Activated CD4-positive, alpha-beta T cell treated with anti-CD3 and anti-CD28 coated beads, Interleukin-2, amount 50 U/mL, for 48 hours (primary cell): ENCODE results near the gene PLAC9.
"Not testable (repeated sequence)": the region's sequence is repeated elsewhere in the genome, so short reads cannot be mapped to it uniquely, and the experiment has no call there.

ENCODE experiments used
- DNase-seq, 2 experiments: peaks; one replicate each; pipeline ENCODE4 v3.0.0-alpha.2; 2020

The PLAC9 gene, protein sequence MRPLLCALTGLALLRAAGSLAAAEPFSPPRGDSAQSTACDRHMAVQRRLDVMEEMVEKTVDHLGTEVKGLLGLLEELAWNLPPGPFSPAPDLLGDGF

DNA sequence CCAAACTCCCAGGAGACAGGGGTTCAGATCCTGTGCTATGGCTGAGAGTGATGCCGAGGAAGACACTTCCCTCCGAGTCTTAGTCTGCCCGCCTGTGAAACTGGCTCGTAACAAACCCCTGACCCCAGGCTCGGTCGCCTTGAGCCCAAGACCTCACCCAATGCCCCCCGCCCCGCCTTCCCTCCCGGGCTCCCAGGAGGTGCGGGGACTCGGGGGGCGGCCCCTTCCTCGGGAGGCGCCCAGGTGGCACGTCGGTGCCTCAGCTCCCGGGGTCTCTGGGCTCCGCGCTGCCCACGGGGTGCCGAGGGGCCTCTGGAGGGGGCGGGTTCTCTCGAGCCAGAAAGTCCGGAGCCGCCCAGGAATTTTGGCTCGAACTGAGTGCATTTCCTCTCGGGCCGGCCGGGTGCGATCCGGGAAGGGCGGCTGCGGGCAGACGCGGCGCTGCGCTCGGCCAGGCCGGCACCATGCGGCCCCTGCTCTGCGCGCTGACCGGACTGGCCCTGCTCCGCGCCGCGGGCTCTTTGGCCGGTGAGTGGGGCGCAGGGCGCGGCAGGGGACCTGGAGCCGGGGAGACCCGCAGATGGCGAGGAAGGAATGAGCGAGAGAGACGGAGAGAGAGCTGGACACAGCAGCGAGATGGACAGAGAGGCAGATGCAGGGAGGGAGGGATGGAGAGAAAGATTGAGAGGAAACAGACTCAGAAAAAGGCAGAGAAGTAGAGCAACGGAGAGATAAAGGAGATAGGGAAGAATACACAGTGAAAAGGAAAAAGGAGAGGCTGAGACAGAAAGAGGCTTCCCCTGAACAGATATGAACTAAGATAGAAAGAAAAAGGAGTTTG is at the start of gene PLAC9:
TSS of gene PLAC9 (plus strand) at position 432 of the 841 bp plus-strand sequence. CDS start at position 465, 33 bp downstream.
- no peak for DNase-seq

DNA sequence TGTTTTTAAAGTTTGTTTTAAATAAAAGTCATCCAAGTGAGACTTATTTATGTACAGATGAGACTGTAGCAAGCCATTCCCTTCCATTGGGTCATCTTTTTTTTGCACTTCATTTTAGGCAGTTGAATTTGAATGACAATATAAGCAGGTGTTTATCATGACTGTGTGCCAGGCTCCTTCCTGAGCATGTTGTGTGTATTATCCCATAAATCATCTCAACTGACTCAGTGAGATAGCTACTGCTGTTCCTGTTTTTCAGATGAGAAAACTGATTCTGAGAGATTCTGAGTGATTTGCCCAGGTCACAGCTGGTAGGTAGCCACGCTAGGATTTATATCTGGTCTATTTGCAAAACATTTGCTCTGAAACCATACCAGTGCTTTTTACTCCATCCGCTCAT is 42.4 kb upstream of the PLAC9 start:
- DNase-seq, result no peak

DNA sequence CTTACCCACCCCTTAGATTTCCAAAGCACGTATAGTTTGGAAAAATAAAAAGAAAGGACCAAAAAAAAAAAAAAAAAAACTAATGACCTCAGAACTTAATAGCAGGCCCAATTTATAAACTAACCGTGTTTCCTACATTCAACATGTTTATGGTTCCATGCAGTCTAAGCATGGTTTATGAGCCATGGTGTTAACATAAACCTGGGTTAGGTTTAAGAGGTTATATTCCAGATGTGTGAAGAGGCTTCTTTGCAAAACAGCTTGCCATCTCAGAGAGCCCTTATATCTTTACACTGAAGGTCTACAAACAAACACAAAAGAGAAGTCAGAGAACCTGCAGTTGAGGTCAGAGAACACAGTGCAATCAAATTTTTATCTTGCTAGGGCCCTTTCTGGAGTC is 38.3 kb upstream of the PLAC9 start:
- no peak for DNase-seq

DNA sequence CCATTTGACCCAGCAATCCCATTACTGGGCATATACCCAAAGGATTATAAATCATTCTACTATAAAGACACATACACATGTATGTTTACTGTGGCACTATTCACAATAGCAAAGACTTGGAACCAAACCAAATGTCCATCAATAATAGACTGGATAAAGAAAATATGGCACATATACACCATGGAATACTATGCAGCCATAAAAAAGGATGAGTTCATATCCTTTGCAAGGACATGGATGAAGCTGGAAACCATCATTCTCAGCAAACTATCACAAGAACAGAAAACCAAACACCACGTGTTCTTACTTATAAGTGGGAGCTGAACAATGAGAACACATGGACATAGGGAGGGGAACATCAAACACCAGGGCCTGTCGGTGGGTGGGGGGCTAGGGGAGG is 34.3 kb upstream of the PLAC9 start:
- not testable (repeated sequence) for DNase-seq

DNA sequence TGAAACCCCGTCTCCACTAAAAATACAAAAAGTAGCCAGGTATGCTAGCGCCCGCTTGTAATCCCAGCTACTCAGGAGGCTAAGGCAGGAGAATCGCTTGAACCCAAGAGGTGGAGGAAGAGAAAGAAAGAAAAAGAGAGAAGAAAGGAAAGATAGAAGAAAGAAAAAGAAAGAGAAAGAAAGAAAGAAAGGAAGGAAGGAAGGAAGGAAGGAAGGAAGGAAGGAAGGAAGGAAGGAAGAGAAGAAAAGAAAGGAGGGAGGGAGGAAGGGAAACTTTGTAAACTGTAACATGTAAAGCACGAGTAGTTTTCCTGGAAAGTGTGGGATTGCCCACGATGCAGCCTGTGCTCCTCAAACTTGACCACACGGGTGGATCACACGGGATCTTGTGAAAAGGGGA is 33.2 kb upstream of the PLAC9 start:
- not testable (repeated sequence) for DNase-seq

DNA sequence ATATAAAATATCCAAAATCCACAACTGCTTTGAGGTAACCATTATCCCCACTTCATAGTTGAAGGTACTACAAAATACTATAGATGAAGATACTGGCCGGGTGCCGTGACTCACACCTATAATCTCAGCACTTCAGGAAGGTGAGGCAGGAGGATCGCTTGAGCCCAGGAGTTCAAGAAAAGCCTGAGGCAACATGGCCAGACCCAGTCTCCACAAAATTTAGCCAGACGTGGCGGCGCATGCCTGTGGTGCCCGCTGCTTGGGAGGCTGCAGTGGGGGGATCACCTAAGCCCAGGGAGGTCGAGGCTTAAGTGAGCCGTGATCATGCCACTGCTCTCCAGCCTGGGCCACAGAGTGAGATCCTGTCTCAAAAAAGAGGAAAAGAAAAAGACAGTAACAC is 32.4 kb upstream of the PLAC9 start:
- DNase-seq, result no peak

DNA sequence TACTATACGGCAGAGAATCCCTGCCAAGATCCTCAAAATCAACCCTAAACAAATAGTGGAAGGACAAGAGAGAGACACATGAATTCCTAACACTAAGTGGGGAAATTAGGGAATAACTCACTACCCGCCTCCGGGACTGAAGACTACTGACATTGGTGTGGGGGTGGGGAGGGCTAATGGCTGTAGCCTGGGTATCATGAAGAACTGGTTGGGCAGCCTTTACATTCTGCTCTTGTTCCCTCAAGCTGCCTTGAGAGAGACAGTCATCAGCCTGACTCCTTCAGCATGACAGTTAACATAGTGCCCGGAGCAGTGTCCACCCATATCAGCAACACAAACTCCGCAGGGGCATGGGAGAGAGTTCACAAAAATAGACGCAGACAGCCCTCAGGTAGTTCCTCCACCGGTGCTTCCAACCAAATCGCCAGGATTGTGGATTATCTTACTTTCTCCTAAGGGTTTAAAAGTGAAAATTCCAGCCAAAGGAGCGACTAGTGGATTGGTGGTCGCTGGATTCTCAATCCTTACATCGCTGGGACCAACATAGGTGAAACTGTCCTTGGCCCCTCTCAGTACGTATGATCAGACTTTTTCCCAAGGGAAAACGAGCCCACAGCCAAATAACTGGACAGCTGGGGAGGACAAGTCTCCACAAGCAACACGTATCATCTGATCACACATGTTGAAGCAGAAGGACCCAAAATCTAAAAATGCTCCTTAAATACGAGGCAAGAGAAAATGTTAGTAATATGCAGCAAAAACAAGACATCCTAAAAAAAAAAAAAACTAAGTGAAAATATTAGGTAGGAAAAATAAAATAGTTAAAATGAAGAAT is 31.5 kb upstream of the PLAC9 start:
- no peak for DNase-seq

DNA sequence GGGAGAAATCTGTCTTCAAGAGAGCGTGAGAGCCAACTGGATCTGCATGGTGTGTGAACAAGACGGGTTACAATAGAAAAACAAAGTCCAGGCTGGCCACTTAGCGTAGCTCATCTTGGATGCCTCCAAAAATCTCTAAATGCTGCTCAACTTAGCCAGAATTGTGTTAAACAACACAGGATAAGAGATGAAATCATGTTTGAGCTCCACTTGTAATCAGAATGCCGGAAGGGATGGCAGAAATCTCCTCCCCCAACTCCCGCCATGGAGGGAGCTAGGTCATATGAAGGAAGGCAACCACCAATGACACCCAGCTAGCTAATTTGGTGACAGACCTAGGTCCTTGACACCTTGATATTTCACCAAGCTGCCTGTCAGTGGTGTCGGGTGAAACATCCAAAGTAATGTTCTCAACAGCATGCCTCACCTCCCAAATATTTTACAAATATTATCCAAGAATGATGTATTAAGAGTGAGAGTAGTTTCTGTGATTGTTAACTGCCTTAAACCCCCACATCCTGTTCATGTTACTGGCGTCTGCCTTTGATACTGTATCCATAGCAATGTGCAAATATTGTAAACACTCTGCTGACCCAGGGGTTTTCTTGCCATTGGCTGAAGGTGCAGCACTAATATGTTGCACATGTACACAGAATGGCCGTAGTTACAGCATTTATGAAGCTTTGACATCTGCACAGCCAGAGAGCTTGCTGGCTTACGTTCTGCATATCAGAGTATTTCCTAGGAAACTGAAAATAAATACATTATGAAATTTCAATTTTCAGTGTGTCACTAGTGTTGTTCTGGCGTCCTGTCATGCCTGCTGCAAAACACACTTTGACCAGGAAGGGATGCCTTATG is 28.2 kb upstream of the PLAC9 start:
- DNase-seq, result no peak

DNA sequence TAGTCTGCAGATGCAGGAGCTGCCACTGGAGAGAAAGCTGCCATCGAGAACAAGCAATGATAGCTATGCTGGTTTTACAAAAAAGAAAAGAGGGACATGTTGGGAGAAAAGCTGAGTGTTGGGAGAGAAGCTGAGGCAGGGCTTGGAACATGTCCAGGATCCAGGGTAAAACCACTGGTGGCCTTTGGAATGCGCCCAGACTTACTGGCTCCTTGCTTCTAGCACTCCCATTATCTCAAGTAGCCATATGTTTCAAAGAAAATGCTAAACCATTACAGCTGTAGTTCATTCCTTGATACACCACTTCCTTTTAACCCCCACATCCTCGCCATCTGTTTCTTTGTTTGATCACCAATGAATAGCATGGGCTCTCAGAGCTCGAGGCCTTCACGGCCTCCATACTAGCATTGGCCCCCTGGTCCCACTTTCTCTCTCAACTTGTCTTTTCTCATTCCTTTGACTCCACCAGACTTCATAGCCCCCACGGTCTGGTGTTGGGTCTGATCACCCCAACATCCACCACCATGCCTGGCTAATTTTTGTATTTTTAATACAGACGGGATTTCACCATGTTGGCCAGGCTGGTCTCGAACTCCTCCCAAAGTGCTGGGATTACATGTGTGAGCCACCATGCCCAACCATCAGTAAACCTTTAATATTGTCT is 23.8 kb upstream of the PLAC9 start:
- no peak for DNase-seq

DNA sequence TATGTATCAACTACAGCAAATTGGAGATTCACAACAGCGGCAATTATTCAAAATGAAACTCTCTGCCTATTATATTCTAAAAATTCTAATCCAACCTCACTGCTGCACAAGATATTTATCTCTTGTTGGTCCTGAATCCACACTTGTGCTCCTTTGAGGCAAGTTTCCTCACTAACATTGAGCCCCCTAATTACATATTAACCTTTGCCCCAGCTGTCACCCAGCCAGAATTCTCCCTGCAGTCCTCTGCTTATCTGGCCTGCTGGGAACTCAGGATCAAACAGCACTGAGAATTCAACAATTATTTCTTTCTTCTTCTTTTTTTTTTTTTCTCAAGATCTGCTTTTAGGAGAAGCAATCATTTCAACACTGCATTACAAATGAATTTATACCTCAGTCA is 21.5 kb upstream of the PLAC9 start:
- DNase-seq, result no peak

DNA sequence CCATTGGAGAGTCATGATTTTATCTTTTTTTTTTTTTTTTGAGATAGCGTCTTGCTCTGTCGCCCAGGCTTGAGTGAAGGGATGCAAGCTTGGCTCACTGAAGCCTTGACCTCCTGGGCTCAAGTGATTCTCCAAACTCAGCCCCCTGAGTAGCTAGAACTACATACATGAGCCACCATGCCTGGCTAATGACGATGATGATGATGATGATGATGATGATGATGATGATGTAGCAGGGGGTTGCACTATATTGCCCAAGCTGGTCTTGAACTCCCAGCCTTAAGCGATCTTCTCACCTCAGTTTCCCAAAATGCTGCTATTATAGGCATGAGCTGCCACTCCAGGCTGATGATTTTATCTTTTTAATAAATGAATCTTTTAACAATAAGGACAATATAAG is 13.9 kb upstream of the PLAC9 start:
- DNase-seq, result no peak

DNA sequence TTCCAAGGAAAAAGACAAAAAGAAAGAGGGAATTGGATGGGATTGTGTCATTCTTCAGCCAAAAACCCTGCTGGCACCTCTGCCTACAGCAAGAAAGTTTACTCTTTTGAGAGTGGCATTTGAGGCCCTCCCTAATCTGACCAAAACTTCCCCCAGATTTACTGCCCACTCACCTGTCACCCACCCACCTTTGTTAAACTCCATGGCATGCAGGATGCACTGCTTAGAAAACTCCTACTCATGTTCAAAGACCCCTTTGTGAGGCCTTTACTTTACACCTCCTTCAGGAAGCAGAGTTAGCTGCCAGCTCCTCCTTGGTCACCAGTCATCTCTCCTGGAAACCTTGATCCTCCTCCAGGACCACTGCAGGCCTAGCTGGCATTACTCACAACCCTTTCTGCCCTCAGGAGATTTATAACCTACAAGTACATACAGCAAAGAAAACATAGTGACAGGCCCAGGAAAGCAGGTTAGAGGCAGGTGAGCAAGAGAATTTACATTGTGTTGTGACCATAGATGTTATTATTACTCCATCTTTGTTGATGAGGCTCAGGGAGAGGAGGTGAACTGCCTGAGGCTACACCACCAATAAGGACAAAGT is 10.3 kb upstream of the PLAC9 start:
- no peak for DNase-seq

DNA sequence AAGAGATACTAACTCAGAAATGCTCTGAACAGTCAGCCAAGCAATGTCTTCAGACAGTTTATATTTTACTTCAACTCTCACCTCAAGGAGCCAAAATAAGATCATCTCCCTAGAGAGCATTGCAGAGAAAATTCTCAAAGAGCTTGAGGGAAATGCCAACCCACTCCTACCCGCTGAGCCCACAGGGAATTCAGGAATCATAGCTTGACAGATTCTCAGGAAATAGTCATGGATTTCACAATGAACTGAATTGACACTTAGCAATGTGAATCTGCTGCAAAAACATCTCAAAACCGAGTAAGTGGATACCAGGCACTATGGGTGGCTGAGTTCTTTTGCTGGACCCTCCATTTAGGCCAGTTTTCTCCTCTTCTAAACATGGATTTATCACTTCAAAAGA is 9.8 kb upstream of the PLAC9 start:
- no peak for DNase-seq

DNA sequence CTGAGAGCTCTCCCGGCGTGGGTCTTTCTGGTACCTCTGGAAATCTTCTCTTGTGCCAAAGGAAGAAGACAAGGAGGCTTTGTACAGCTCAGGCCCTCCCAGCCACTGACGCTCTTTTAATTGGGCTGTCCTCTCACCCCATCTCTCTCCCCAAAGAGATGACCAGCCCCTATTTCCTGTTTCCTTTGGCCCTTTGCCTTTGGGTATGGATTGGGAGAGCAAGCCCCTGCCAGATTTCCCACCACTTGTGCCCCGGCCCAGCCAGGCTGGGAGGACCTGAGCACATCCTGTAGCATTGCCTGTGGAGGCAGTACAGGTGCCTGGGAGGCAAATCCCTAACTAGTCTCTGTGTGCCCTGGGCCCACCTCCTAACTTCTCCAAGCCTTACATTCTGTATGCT is 5.7 kb upstream of the PLAC9 start:
- DNase-seq, result no peak

DNA sequence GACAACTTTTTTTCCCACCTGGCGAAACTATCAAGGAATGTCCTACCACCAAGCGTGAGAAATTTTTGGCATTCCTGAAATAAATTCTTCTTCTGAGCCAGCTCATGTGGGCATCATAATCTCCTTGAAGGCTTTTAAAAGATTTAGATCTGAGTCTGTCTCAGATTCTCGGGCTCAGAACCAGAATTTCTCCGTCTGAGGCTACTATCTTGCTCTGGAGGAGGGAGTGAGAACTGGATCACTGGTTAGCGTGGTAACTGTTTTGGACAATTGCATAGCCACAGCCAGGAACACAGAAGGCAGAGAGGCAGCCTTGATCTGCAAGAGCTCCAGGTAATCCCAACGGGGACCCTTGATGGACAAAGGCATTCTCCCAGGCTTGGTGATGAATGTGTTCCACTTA is 1.0 kb upstream of the PLAC9 start:
- DNase-seq, result no peak

DNA sequence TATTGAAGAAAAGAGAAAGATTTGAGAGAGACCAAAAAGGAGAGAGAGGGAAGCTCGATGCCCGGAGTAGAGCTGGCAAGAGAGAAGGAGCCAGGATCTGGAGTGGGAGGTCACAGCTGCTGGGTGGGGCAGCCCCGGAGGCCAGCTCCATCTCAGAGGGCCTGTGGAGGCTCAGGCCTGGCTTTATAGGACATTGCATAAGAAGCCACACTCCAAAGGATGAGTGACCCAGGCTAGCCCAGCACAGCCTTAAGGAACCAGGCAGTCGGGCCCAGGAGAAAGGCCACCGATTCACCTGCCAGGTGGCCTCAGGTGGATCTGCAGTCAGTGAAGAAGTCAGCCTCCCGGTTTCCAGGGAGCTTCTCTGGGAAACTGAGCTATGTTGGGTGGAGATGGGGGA is 676 bp downstream of the PLAC9 start:
- DNase-seq, result no peak

DNA sequence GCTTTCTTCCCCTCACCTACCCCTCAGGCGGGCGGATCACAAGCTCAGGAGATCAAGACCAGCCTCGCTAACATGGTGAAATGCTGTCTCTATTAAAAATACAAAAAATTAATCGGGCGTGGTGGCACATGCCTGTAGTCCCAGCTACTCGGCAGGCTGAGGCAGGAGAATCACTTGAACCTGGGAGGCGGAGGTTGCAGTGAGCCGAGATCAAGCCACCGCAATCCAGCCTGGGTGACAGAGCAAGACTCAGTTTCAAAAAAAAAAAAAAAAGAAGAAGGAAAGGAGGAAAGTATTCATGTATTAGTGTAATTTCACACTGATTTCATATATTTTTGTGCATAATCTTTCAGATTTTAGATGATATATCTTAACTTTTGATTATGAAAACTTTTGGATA is 1.2 kb downstream of the PLAC9 start:
- DNase-seq, result not testable (repeated sequence)

DNA sequence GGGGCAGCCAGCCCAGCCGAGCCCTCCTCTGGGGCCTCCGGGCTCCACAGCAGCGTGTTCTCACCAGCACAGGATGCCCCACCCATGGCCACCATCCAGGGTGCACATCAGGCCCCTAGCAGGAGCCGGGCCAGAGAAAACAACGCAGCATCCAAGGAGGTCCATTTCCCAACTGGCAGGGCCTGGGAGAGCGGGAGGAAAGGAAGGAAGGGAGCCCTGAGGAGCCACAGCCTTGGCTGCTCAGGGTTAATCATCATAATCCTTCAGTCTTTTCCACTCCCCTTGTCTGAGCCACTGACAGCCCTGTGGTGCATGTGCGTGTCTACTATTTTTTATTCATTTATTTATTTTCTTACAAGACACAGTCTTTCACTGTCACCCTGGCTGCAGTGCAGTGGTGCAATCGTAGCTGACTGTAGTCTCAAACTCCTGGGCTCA is 3.6 kb downstream of the PLAC9 start:
- DNase-seq, result no peak

DNA sequence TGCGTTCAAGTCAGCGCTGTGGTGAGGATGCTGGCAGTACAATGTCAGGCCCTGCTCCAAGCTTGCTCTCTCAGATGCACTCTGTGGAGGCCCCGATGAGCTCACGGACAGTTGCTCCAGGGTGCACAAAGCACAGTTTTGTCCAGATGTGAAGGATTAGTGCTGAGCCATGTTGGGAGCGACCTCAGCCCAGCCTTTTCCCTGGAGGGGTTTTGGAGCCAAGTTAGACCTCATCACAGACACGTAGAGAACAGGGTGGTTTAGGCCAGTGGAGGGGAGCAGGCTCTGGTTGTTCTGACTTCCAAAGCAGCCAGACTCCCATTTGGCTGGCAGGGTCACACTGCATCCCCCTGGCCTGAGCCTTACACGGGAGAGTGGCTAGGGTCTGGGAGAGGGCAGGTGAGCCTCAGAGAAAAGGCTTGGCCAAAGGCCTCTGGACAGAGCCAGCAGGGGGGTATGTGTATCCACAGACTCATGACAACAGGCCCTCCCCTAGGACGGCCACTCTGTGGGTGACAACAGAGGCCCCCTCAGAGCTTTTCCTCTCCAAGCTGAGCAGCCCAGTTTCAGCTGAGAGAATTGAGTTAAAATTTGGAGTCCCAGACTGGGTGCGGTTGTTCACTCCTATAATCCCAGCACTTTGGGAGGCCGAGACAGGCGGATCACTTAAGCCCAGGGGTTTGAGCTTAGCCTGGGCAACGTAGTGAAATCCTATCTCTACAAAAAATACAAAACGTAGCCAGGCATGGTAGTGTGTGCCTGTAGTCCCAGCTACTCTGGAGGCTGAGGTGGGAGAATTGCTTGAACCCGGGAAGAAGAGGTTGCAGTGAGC is 4.7 kb downstream of the PLAC9 start:
- no peak for DNase-seq

DNA sequence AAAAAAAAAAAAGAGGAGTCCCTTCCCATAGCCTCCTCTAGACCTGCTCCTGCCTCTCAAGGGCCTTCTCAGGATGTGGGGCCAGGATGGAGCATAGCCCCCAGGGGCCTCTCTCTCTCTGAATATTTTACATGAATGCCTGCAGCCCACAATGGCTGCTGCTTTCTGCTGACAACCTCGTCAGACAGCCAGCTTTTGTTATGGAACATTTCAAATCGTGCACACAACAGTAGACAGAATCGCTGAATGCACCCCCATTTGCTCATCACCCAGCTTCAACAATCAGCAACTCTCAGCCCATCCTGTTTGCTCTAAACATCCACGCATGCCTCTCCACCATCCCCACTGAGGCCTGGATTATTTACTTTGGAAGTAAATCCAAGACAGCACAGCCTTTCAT is 5.4 kb downstream of the PLAC9 start:
- no peak for DNase-seq

DNA sequence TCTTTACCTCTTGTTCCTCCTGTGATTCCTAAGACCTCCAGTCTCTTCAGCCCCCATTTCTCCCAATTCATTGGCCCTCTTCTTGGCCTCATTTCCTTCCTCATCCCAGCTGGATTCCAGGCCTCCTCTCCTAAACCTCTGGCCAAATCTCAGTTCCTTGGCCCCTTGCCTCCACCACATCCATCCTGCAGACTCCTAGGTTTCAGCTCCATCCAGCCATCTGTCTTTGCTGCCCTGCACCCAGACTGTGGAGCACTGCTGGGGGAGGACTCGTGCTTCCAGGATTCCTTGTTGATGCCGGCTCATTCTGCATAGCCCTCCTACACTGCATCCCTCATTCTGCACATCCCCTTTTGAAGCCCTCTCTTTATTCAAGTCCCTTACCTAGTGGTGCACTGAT is 6.7 kb downstream of the PLAC9 start:
- no peak for DNase-seq
